22Rv1 (cell line): ENCODE results near the gene LCA5L.

Experiments
- H3K27ac ChIP-seq: fragments of 450-650 bp; 2 replicates; pipeline ENCODE4 v1.5.1; 2017
- CTCF ChIP-seq: fragments of 450-650 bp; IDR thresholded peaks from 2 replicates; pipeline ENCODE4 v1.5.1; 2017; ENCODE audit warnings: mild to moderate bottlenecking
- ZFX ChIP-seq: fragments of 450-650 bp; IDR thresholded peaks from 2 replicates; pipeline ENCODE4 v1.6.1; 2017; ENCODE audit warnings: antibody characterized with exemption, borderline replicate concordance

Gene LCA5L

GRCh38 chr21:39386194-39386593 lies 59.4 kb downstream of the LCA5L start:
- H3K27ac ChIP-seq: peak overlapping the region; percentile 91
- no peak for TF ChIP-seq ZFX
- no peak for TF ChIP-seq CTCF

GRCh38 chr21:39385299-39386145 lies 60.1 kb downstream of the LCA5L start:
- TF ChIP-seq ZFX (no peak), CTCF (no peak)
- peak overlapping the region; percentile 91 for H3K27ac ChIP-seq

- peak overlapping the region; percentile 91 for H3K27ac ChIP-seq
- TF ChIP-seq ZFX (no peak), CTCF (no peak)
These were observed 60.8 kb downstream of the LCA5L start for GRCh38 chr21:39384674-39385298.

- peak overlapping the region; percentile 77; the same call in 1 of the 2 replicates for H3K27ac ChIP-seq
These were observed 63.5 kb downstream of the LCA5L start for GRCh38 chr21:39382096-39382495.

- peak overlapping the region; percentile 77 for H3K27ac ChIP-seq
- TF ChIP-seq CTCF: no peak
- TF ChIP-seq ZFX: no peak
These were observed 64.6 kb downstream of the LCA5L start for GRCh38 chr21:39381009-39381408.

GRCh38 chr21:39379986-39380891 lies 65.3 kb downstream of the LCA5L start:
- peak overlapping the region; percentile 77 for H3K27ac ChIP-seq
- TF ChIP-seq ZFX (no peak), CTCF (no peak)

- no peak for TF ChIP-seq CTCF
- TF ChIP-seq ZFX: no peak
- H3K27ac ChIP-seq: no peak overlapping the region
These were observed 68.0 kb downstream of the LCA5L start for GRCh38 chr21:39377444-39378050.
